HFFc6 (cell line): ENCODE data around the gene P2RY11. TPM values are rescaled to one million over a fixed set of nuclear protein-coding genes. Genes with fewer than 3 reads are reported as not detected.

Source experiments
- DNase-seq: peaks from one replicate; pipeline ENCODE4 v3.0.0-alpha.2; 2018
- H3K27ac Mint-ChIP-seq: 2 replicates; pipeline ENCODE4 v1.8.0; 2020; ENCODE audit warnings: mild to moderate bottlenecking, mixed read lengths
- H3K27me3 Mint-ChIP-seq: 2 replicates; pipeline ENCODE4 v1.8.0; 2021; ENCODE audit warnings: mild to moderate bottlenecking, moderate library complexity, mixed read lengths; ENCODE audit not compliant: insufficient read depth
- H3K36me3 Mint-ChIP-seq: 2 replicates; pipeline ENCODE4 v1.8.0; 2021; ENCODE audit warnings: low read depth, mixed read lengths
- H3K4me1 Mint-ChIP-seq: 2 replicates; pipeline ENCODE4 v1.8.0; 2020; ENCODE audit warnings: low read depth, mixed read lengths
- H3K4me3 Mint-ChIP-seq: 2 replicates; pipeline ENCODE4 v1.8.0; 2020; ENCODE audit warnings: mild to moderate bottlenecking, moderate library complexity, mixed read lengths
- H3K9me3 Mint-ChIP-seq: 2 replicates; pipeline ENCODE4 v1.8.0; 2020; ENCODE audit warnings: mild to moderate bottlenecking, mixed read lengths
- total RNA-seq, 6 experiments: library from RNA; stranded (reverse); fragmentation: NEBNext Ultra II Directional; extraction: Animal tissue kit (Norgen Biotek cat#: 25700); gene quantifications; 2 replicates in 1 of 6; 3 replicates in 5 of 6; pipeline ENCODE4 v1.2.3, GENCODE V29; 2021
- TF ChIP-seq, protein P1 (sequence below): fragments of 200-600 bp; sonication (generic); IDR thresholded peaks from 2 replicates; pipeline ENCODE4 v1.5.0; 2021; ENCODE audit warnings: antibody characterized with exemption, mild to moderate bottlenecking

The P2RY11 gene
- total RNA-seq, 6 experiments from 2014 or later = 4.5 to 9.9 (median 5.4) TPM

GRCh38 chr19:10107817-10108367, 3.6 kb upstream of the P2RY11 start:
- Mint-ChIP-seq H3K9me3 (no peaks in the 10 kb centered on the region), H3K4me3 (peak overlapping the region; percentile 98)
- TF ChIP-seq, protein P1, sequence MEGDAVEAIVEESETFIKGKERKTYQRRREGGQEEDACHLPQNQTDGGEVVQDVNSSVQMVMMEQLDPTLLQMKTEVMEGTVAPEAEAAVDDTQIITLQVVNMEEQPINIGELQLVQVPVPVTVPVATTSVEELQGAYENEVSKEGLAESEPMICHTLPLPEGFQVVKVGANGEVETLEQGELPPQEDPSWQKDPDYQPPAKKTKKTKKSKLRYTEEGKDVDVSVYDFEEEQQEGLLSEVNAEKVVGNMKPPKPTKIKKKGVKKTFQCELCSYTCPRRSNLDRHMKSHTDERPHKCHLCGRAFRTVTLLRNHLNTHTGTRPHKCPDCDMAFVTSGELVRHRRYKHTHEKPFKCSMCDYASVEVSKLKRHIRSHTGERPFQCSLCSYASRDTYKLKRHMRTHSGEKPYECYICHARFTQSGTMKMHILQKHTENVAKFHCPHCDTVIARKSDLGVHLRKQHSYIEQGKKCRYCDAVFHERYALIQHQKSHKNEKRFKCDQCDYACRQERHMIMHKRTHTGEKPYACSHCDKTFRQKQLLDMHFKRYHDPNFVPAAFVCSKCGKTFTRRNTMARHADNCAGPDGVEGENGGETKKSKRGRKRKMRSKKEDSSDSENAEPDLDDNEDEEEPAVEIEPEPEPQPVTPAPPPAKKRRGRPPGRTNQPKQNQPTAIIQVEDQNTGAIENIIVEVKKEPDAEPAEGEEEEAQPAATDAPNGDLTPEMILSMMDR = no peak

GRCh38 chr19:10109528-10109927, 2.0 kb upstream of the P2RY11 start:
- Mint-ChIP-seq H3K9me3 (no peaks in the 10 kb centered on the region), H3K4me1 (peaks cover 21% of the 10 kb centered on the region), H3K27ac (no peak overlapping the region), H3K27me3 (peaks cover 9% of the 10 kb centered on the region), H3K36me3 (peaks cover 14% of the 10 kb centered on the region), H3K4me3 (no peak overlapping the region)
- TF ChIP-seq, protein P1 = no peak
- no peak for DNase-seq

More at GRCh38 chr19:10107817-10108367, 3.6 kb upstream of the P2RY11 start:
- Mint-ChIP-seq H3K27me3 (peaks cover 4% of the 10 kb centered on the region), H3K27ac (no peak overlapping the region), H3K36me3 (peaks cover 14% of the 10 kb centered on the region), H3K4me1 (peaks cover 18% of the 10 kb centered on the region)
- no peak for DNase-seq

DNA sequence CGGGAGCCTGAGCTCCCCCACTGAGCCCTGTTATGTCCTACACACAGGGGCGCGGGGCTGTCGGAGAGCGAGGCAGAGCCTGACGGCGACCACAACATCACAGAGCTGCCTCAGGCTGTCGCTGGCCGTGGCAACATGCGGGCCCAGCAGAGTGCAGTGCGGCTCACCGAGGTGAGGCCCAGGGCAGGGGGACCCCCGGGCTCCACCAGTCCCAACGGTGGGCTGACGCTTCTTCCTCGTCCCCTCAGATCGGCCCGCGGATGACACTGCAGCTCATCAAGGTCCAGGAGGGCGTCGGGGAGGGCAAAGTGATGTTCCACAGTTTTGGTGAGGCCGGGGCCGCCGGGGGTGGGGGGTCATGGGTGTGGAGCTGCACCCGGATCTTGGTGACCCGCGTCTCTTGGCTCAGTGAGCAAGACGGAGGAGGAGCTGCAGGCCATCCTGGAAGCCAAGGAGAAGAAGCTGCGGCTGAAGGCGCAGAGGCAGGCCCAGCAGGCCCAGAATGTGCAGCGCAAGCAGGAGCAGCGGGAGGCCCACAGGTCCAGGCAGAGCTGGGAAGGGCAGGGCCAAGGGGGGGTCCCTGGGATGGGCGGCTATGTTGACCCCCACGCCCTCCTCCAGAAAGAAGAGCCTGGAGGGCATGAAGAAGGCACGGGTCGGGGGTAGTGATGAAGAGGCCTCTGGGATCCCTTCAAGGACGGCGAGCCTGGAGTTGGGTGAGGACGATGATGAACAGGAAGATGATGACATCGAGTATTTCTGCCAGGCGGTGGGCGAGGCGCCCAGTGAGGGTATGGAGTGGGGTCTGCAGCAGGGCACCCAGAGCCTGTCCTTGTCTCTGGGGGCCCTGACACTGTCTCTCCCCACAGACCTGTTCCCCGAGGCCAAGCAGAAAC, 1.2 kb upstream of the P2RY11 start:
- Mint-ChIP-seq H3K4me3 (no peak overlapping the region), H3K27ac (no peak overlapping the region; the same call in 1 of the 2 replicates), H3K4me1 (peaks cover 21% of the 10 kb centered on the region), H3K27me3 (peaks cover 14% of the 10 kb centered on the region), H3K36me3 (peaks cover 14% of the 10 kb centered on the region), H3K9me3 (no peaks in the 10 kb centered on the region)
- TF ChIP-seq, protein P1 = no peak
- no peak for DNase-seq

- Mint-ChIP-seq H3K27me3 (peaks cover 15% of the 10 kb centered on the region), H3K36me3 (peaks cover 15% of the 10 kb centered on the region), H3K27ac (no peak overlapping the region; the same call in 1 of the 2 replicates), H3K4me1 (peaks cover 21% of the 10 kb centered on the region), H3K9me3 (no peaks in the 10 kb centered on the region), H3K4me3 (no peak overlapping the region)
- TF ChIP-seq, protein P1 = no peak
- DNase-seq = no peak
Observed at GRCh38 chr19:10110972-10111317, 548 bp upstream of the P2RY11 start.

- TF ChIP-seq, protein P1 = no peak
- peaks cover 14% of the 10 kb centered on the region for H3K36me3 Mint-ChIP-seq
- peaks cover 15% of the 10 kb centered on the region for H3K4me1 Mint-ChIP-seq
- H3K27me3 Mint-ChIP-seq = peaks cover 18% of the 10 kb centered on the region
- H3K4me3 Mint-ChIP-seq = peak overlapping the region; percentile 4; the same call in 1 of the 2 replicates
- no peak for DNase-seq
- peak overlapping the region; percentile 75 for H3K27ac Mint-ChIP-seq
- H3K9me3 Mint-ChIP-seq = no peaks in the 10 kb centered on the region
Observed at GRCh38 chr19:10112037-10112761, 706 bp downstream of the P2RY11 start.
